GM18502 (cell line): ENCODE results near the gene CACNA2D3.

Experiments
- ATAC-seq: cut with Tn5 transposase; IDR thresholded peaks from one replicate; pipeline ENCODE4 v1.9.1; 2021; ENCODE audit warnings: mild to moderate bottlenecking; ENCODE audit not compliant: unreplicated experiment, poor library complexity

Gene CACNA2D3

GRCh38 chr3:54810401-54810800 is 688.0 kb downstream of the CACNA2D3 start:
- no peak for ATAC-seq

- no peak for ATAC-seq
Observed at GRCh38 chr3:54814224-54814623, 691.9 kb downstream of the CACNA2D3 start.

GRCh38 chr3:54817628-54818027 is 695.3 kb downstream of the CACNA2D3 start:
- no peak for ATAC-seq

- ATAC-seq: no peak
Observed at GRCh38 chr3:54818486-54818885, 696.1 kb downstream of the CACNA2D3 start.

- no peak for ATAC-seq
Observed at GRCh38 chr3:54818942-54819341, 696.6 kb downstream of the CACNA2D3 start.

- no peak for ATAC-seq
Observed at GRCh38 chr3:54819946-54820345, 697.6 kb downstream of the CACNA2D3 start.

- ATAC-seq: no peak
Observed at GRCh38 chr3:54822206-54822605, 699.9 kb downstream of the CACNA2D3 start.

GRCh38 chr3:54826251-54826691 is 703.9 kb downstream of the CACNA2D3 start:
- ATAC-seq: no peak

GRCh38 chr3:54827056-54827687 is 704.8 kb downstream of the CACNA2D3 start:
- no peak for ATAC-seq

GRCh38 chr3:54827776-54828175 is 705.4 kb downstream of the CACNA2D3 start:
- ATAC-seq: no peak

GRCh38 chr3:54830658-54831057 is 708.3 kb downstream of the CACNA2D3 start:
- no peak for ATAC-seq

GRCh38 chr3:54831112-54831511 is 708.8 kb downstream of the CACNA2D3 start:
- no peak for ATAC-seq

GRCh38 chr3:54832876-54833275 is 710.5 kb downstream of the CACNA2D3 start:
- ATAC-seq: no peak

GRCh38 chr3:54835701-54836100 is 713.3 kb downstream of the CACNA2D3 start:
- no peak for ATAC-seq

GRCh38 chr3:54836871-54837270 is 714.5 kb downstream of the CACNA2D3 start:
- no peak for ATAC-seq

- no peak for ATAC-seq
Observed at GRCh38 chr3:54837964-54838363, 715.6 kb downstream of the CACNA2D3 start.

GRCh38 chr3:54841471-54841870 is 719.1 kb downstream of the CACNA2D3 start:
- no peak for ATAC-seq

GRCh38 chr3:54843352-54843751 is 721.0 kb downstream of the CACNA2D3 start:
- ATAC-seq: no peak

GRCh38 chr3:54844211-54844610 is 721.9 kb downstream of the CACNA2D3 start:
- no peak for ATAC-seq

GRCh38 chr3:54845011-54845410 is 722.7 kb downstream of the CACNA2D3 start:
- no peak for ATAC-seq

GRCh38 chr3:54845551-54845950 is 723.2 kb downstream of the CACNA2D3 start:
- no peak for ATAC-seq

GRCh38 chr3:54846119-54846518 is 723.8 kb downstream of the CACNA2D3 start:
- no peak for ATAC-seq

- no peak for ATAC-seq
Observed at GRCh38 chr3:54847361-54847760, 725.0 kb downstream of the CACNA2D3 start.
